CD14-positive monocyte (primary cell): ENCODE results near the gene CD22. TPM values are rescaled to one million over a fixed set of nuclear protein-coding genes. Genes with fewer than 3 reads are reported as not detected.
A peak's percentile ranks its signal among the peaks of the same experiment; 100 is the strongest.

Experiments used
- DNase-seq, 3 donors: peaks; one replicate each; pipeline ENCODE4 v3.0.0-alpha.2; 2011 to 2022
- H2AFZ ChIP-seq: 2 replicates; pipeline ENCODE4 v1.6.0; 2012; ENCODE audit warnings: mild to moderate bottlenecking, low read depth, low read length, inconsistent platforms; ENCODE audit not compliant: insufficient read depth, poor library complexity, severe bottlenecking
- H3K27ac ChIP-seq, 2 donors: 1 replicate in 1 of 2; 2 replicates in 1 of 2; pipeline ENCODE4 v1.5.1; 2012 to 2013; ENCODE audit warnings: low read length in 2 of 2, control low read depth in 1 of 2, inconsistent platforms in 1 of 2, low read depth in 1 of 2, mild to moderate bottlenecking in 1 of 2
- H3K27me3 ChIP-seq, 2 donors: one replicate each; pipeline versions ENCODE4 v1.6.0 to v1.6.1; 2011 to 2013; ENCODE audit warnings: low read length in 2 of 2; ENCODE audit not compliant: control insufficient read depth in 2 of 2, insufficient read depth in 2 of 2
- H3K36me3 ChIP-seq, 2 donors: replicated peaks in 1 of 2; 1 replicate in 1 of 2; 2 replicates in 1 of 2; pipeline versions ENCODE4 v1.5.1 to v1.6.1; 2012 to 2013; ENCODE audit warnings: low read length in 2 of 2, control low read depth in 1 of 2, inconsistent platforms in 1 of 2, mild to moderate bottlenecking in 1 of 2; ENCODE audit not compliant: insufficient read depth in 2 of 2, control insufficient read depth in 1 of 2
- H3K4me1 ChIP-seq, 2 donors: 1 replicate in 1 of 2; 2 replicates in 1 of 2; pipeline versions ENCODE4 v1.5.1 to v1.6.1; 2012 to 2013; ENCODE audit warnings: low read length in 2 of 2, control low read depth in 1 of 2, inconsistent platforms in 1 of 2, mild to moderate bottlenecking in 1 of 2, moderate library complexity in 1 of 2; ENCODE audit not compliant: insufficient read depth in 2 of 2, control insufficient read depth in 1 of 2
- H3K4me2 ChIP-seq: replicated peaks from 2 replicates; pipeline ENCODE3; 2012; ENCODE audit warnings: low read length, moderate library complexity, mild to moderate bottlenecking; ENCODE audit not compliant: poor library complexity, severe bottlenecking; ENCODE audit errors: extremely low read depth
- H3K4me3 ChIP-seq, 3 experiments: fragments of 200-600 bp in 1 of 3; sonication (generic) in 1 of 3; replicated peaks in 1 of 3; 1 replicate in 2 of 3; 2 replicates in 1 of 3; pipeline ENCODE4 v1.5.1; 2011 to 2013; ENCODE audit warnings: low read length in 3 of 3, mild to moderate bottlenecking in 3 of 3, control low read depth in 2 of 3, low read depth in 2 of 3, inconsistent platforms in 1 of 3, moderate library complexity in 1 of 3
- H3K79me2 ChIP-seq: 2 replicates; pipeline ENCODE4 v1.6.0; 2012; ENCODE audit warnings: mild to moderate bottlenecking, control low read depth, inconsistent platforms, low read length, moderate library complexity; ENCODE audit not compliant: insufficient read depth
- H3K9ac ChIP-seq: 2 replicates; pipeline ENCODE4 v1.6.0; 2017; ENCODE audit warnings: low read length, mild to moderate bottlenecking; ENCODE audit not compliant: insufficient read depth, poor library complexity, severe bottlenecking
- H3K9me3 ChIP-seq, 2 donors: replicated peaks in 1 of 2; 1 replicate in 1 of 2; 2 replicates in 1 of 2; pipeline versions ENCODE4 v1.5.1 to v1.6.1; 2012 to 2013; ENCODE audit warnings: low read length in 2 of 2, control low read depth in 1 of 2; ENCODE audit not compliant: control insufficient read depth in 1 of 2, insufficient read depth in 1 of 2
- H4K20me1 ChIP-seq: 2 replicates; pipeline ENCODE4 v1.6.0; 2012; ENCODE audit warnings: mild to moderate bottlenecking, low read length, control low read depth, moderate library complexity; ENCODE audit not compliant: insufficient read depth
- H3K27ac Mint-ChIP-seq, 7 donors: one replicate each; pipeline ENCODE4 v1.8.0; 2020; ENCODE audit warnings: mild to moderate bottlenecking in 7 of 7, mixed read lengths in 7 of 7, moderate library complexity in 6 of 7, inconsistent platforms in 2 of 7
- H3K27me3 Mint-ChIP-seq, 3 donors: one replicate each; pipeline ENCODE4 v1.8.0; 2021 to 2022; ENCODE audit warnings: low read depth in 3 of 3, mild to moderate bottlenecking in 3 of 3, mixed read lengths in 3 of 3, moderate library complexity in 3 of 3, inconsistent platforms in 1 of 3
- H3K36me3 Mint-ChIP-seq, 2 donors: one replicate each; pipeline ENCODE4 v1.8.0; 2020; ENCODE audit warnings: mixed read lengths in 2 of 2, inconsistent platforms in 1 of 2, mild to moderate bottlenecking in 1 of 2
- H3K4me1 Mint-ChIP-seq: one replicate; pipeline ENCODE4 v1.8.0; 2020; ENCODE audit warnings: mild to moderate bottlenecking, mixed read lengths
- H3K4me3 Mint-ChIP-seq, 2 donors: one replicate each; pipeline ENCODE4 v1.8.0; 2020; ENCODE audit warnings: mild to moderate bottlenecking in 2 of 2, mixed read lengths in 2 of 2, moderate library complexity in 1 of 2
- H3K9me3 Mint-ChIP-seq, 7 donors: one replicate each; pipeline ENCODE4 v1.8.0; 2020 to 2022; ENCODE audit warnings: mixed read lengths in 7 of 7, mild to moderate bottlenecking in 6 of 7, moderate library complexity in 6 of 7, inconsistent platforms in 2 of 7
- WGBS: methylation state at CpG from one replicate; pipeline ENCODE4 v1.1.5; 2013; ENCODE audit warnings: missing lambda C conversion rate; ENCODE audit not compliant: insufficient coverage; 5-methylcytosine and 5-hydroxymethylcytosine counted together
- intact Hi-C, 2 donors: fragments of 100-400 bp; cut with micrococcal nuclease; formaldehyde crosslinking; loops; one replicate each; pipeline versions ENCODE4 v1.15.0 to v1.15.1; 2023
- polyA plus RNA-seq, 3 donors: library from polyadenylated mRNA; depleted of rRNA in 1 of 3; unstranded in 2 of 3; stranded (reverse) in 1 of 3; fragments of 300-500 nt in 2 of 3; fragments of >200 nt in 1 of 3; fragmentation: Illumina TruSeq in 2 of 3; gene quantifications; 1 replicate in 2 of 3; 2 replicates in 1 of 3; pipeline ENCODE4 v1.2.3, GENCODE V29; 2012 to 2021
- TF ChIP-seq, protein P1 (sequence below): fragments of 200-600 bp; IDR thresholded peaks from one replicate; pipeline ENCODE4 v1.8.0; 2022; ENCODE audit warnings: antibody characterized with exemption, mild to moderate bottlenecking

Gene CD22
- polyA plus RNA-seq, 3 donors, result 0.24 to 4.8 (median 0.88) TPM

GRCh38 chr19:35295792-35296462, 33.1 kb upstream of the CD22 start:
- peak in 1 of 3 donors; percentile 12 for DNase-seq
- Histone ChIP-seq H3K27me3 (peaks cover 0 to 7% of the 10 kb centered on the region in 2 donors), H3K9ac (no peak overlapping the region), H3K4me1 (peaks cover 12 to 13% of the 10 kb centered on the region in 2 donors), H2AFZ (peak overlapping the region; percentile 16), H4K20me1 (no peaks in the 10 kb centered on the region), H3K27ac (no peak overlapping the region), H3K4me3 (no peak overlapping the region), H3K79me2 (no peaks in the 10 kb centered on the region), H3K9me3 (no peaks in the 10 kb centered on the region), H3K36me3 (no peaks in the 10 kb centered on the region), H3K4me2 (peak overlapping the region; percentile 1)
- TF ChIP-seq, protein P1, sequence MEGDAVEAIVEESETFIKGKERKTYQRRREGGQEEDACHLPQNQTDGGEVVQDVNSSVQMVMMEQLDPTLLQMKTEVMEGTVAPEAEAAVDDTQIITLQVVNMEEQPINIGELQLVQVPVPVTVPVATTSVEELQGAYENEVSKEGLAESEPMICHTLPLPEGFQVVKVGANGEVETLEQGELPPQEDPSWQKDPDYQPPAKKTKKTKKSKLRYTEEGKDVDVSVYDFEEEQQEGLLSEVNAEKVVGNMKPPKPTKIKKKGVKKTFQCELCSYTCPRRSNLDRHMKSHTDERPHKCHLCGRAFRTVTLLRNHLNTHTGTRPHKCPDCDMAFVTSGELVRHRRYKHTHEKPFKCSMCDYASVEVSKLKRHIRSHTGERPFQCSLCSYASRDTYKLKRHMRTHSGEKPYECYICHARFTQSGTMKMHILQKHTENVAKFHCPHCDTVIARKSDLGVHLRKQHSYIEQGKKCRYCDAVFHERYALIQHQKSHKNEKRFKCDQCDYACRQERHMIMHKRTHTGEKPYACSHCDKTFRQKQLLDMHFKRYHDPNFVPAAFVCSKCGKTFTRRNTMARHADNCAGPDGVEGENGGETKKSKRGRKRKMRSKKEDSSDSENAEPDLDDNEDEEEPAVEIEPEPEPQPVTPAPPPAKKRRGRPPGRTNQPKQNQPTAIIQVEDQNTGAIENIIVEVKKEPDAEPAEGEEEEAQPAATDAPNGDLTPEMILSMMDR, result no peak
- intact Hi-C loops, result no loop called here
- Mint-ChIP-seq H3K4me3 (peak overlapping the region; percentile 25 to 58), H3K4me1 (peaks cover 13% of the 10 kb centered on the region), H3K27me3 (peaks cover 8 to 14% (median 14%) of the 10 kb centered on the region in 3 donors), H3K36me3 (no peaks in the 10 kb centered on the region), H3K27ac (peak overlapping the region in 1 of 7 donors; percentile 32), H3K9me3 (no peaks in the 10 kb centered on the region)
- WGBS, result 5% methylated on average over 18 of the region's 24 CpGs

- Mint-ChIP-seq H3K27ac (no peak overlapping the region), H3K27me3 (peaks cover 5 to 14% (median 14%) of the 10 kb centered on the region in 3 donors), H3K9me3 (no peaks in the 10 kb centered on the region), H3K4me1 (peaks cover 16% of the 10 kb centered on the region), H3K4me3 (no peak overlapping the region), H3K36me3 (no peaks in the 10 kb centered on the region)
- H4K20me1 ChIP-seq, result no peaks in the 10 kb centered on the region
- no peaks in the 10 kb centered on the region for H3K79me2 ChIP-seq
- no peak overlapping the region for H2AFZ ChIP-seq
- TF ChIP-seq, protein P1, result no peak
- H3K9me3 ChIP-seq, result no peaks in the 10 kb centered on the region
- H3K9ac ChIP-seq, result no peak overlapping the region
- DNase-seq, result no peak
- H3K36me3 ChIP-seq, result no peaks in the 10 kb centered on the region
- intact Hi-C loops, result no loop called here
- H3K27me3 ChIP-seq, result peaks cover 0 to 7% of the 10 kb centered on the region in 2 donors
- no peak overlapping the region for H3K27ac ChIP-seq
- H3K4me1 ChIP-seq, result peaks cover 12 to 13% of the 10 kb centered on the region in 2 donors
- H3K4me2 ChIP-seq, result no peak overlapping the region
- no peak overlapping the region for H3K4me3 ChIP-seq
- 88% methylated on average over 6 of the region's 7 CpGs for WGBS
Measured at GRCh38 chr19:35296644-35297514, 32.1 kb upstream of the CD22 start.
